HEK293 (cell line): ENCODE measurements around the gene LRRTM2.

Source experiments
- AEBP2 ChIP-seq: fragments of 450-650 bp; formaldehyde crosslinking; IDR thresholded peaks from 2 replicates; pipeline ENCODE4 v1.5.1; 2016; ENCODE audit warnings: missing biosample characterization, missing genetic modification characterization, borderline replicate concordance
- CTCF ChIP-seq: fragments of 450-650 bp; formaldehyde crosslinking; IDR thresholded peaks from 2 replicates; pipeline ENCODE4 v1.5.1; 2016; ENCODE audit warnings: missing biosample characterization, missing genetic modification characterization
- KLF1 ChIP-seq: fragments of 450-650 bp; formaldehyde crosslinking; IDR thresholded peaks from 2 replicates; pipeline ENCODE4 v1.5.1; 2016; ENCODE audit warnings: missing biosample characterization, missing genetic modification characterization
- PBX3 ChIP-seq: sonication (generic); formaldehyde crosslinking; IDR thresholded peaks from 2 replicates; pipeline ENCODE4 v1.8.1; 2022; ENCODE audit warnings: mild to moderate bottlenecking, moderate library complexity, missing genetic modification reagents
- PRDM6 ChIP-seq: fragments of 450-650 bp; formaldehyde crosslinking; IDR thresholded peaks from 2 replicates; pipeline ENCODE4 v1.5.1; 2017; ENCODE audit warnings: missing biosample characterization, missing genetic modification characterization
- TCF7L2 ChIP-seq: IDR thresholded peaks from 2 replicates; pipeline ENCODE4 v1.6.1; 2011; ENCODE audit warnings: low read depth, mild to moderate bottlenecking, inconsistent platforms, low read length, moderate library complexity, borderline replicate concordance
- ZBTB7A ChIP-seq: fragments of 450-650 bp; formaldehyde crosslinking; IDR thresholded peaks from 2 replicates; pipeline ENCODE4 v1.5.1; 2016; ENCODE audit warnings: low read depth, missing biosample characterization, missing genetic modification characterization
- ZEB2 ChIP-seq: fragments of 450-650 bp; formaldehyde crosslinking; IDR thresholded peaks from 2 replicates; pipeline ENCODE4 v1.5.1; 2016; ENCODE audit warnings: missing biosample characterization, missing genetic modification characterization
- ZFP3 ChIP-seq: fragments of 450-650 bp; formaldehyde crosslinking; IDR thresholded peaks from 2 replicates; pipeline ENCODE4 v1.5.1; 2016; ENCODE audit warnings: low read depth, missing biosample characterization, missing genetic modification characterization
- ZNF157 ChIP-seq: fragments of 450-650 bp; formaldehyde crosslinking; IDR thresholded peaks from 2 replicates; pipeline ENCODE4 v1.5.1; 2016; ENCODE audit warnings: missing biosample characterization, missing genetic modification characterization
- ZNF239 ChIP-seq: fragments of 450-650 bp; formaldehyde crosslinking; IDR thresholded peaks from 2 replicates; pipeline ENCODE4 v1.5.1; 2016; ENCODE audit warnings: missing biosample characterization, missing genetic modification characterization
- ZNF596 ChIP-seq: fragments of 450-650 bp; IDR thresholded peaks from 2 replicates; pipeline ENCODE4 v1.5.0; 2018; ENCODE audit warnings: missing biosample characterization, mild to moderate bottlenecking, missing genetic modification characterization, moderate library complexity
- ZNF843 ChIP-seq: fragments of 450-650 bp; formaldehyde crosslinking; IDR thresholded peaks from 2 replicates; pipeline ENCODE4 v1.5.1; 2016; ENCODE audit warnings: missing biosample characterization, missing genetic modification characterization
- ZSCAN16 ChIP-seq: fragments of 450-650 bp; formaldehyde crosslinking; IDR thresholded peaks from 2 replicates; pipeline ENCODE4 v1.5.1; 2016; ENCODE audit warnings: missing biosample characterization, missing genetic modification characterization

- TF ChIP-seq ZEB2 (tag by site-specific recombination): no peak
- no peak for TF ChIP-seq AEBP2 (tag by site-specific recombination)
- no peak for TF ChIP-seq ZNF239 (tag by site-specific recombination)
- no peak for TF ChIP-seq KLF1 (tag by site-specific recombination)
- no peak for TF ChIP-seq CTCF
- TF ChIP-seq ZNF596 (tag by site-specific recombination): no peak
- TF ChIP-seq ZNF157 (tag by site-specific recombination): no peak
- TF ChIP-seq ZBTB7A (tag by site-specific recombination): no peak
- no peak for TF ChIP-seq PBX3 (CRISPR knock-in tag)
- TF ChIP-seq ZNF843 (tag by site-specific recombination): no peak
- no peak for TF ChIP-seq PRDM6 (tag by site-specific recombination)
- TF ChIP-seq ZSCAN16 (tag by site-specific recombination): no peak
- TF ChIP-seq ZFP3 (tag by site-specific recombination): no peak
- TF ChIP-seq TCF7L2: no peak
These were observed 54.4 kb downstream of the LRRTM2 start for GRCh38 chr5:138820695-138821094.
